OCI-LY1 (cell line): Measurements from ENCODE around the gene BCAR3.

Experiments
- H2AFZ ChIP-seq: fragments of 200-600 bp; sonication (generic), shearing (Covaris generic); 2 replicates; pipeline ENCODE4 v1.6.0; 2014; ENCODE audit warnings: antibody characterized with exemption, mild to moderate bottlenecking, low read length
- H3F3A ChIP-seq: fragments of 200-600 bp; sonication (generic), shearing (Covaris generic); 2 replicates; pipeline ENCODE4 v1.6.0; 2014; ENCODE audit warnings: mild to moderate bottlenecking, antibody characterized with exemption, low read length, moderate library complexity; ENCODE audit not compliant: insufficient read depth
- H3K27ac ChIP-seq: fragments of 200-600 bp; sonication (generic); 2 replicates; pipeline ENCODE4 v1.5.1; 2014; ENCODE audit warnings: low read length, mixed run types, mild to moderate bottlenecking, low read depth; ENCODE audit not compliant: poor library complexity, severe bottlenecking
- H3K27me3 ChIP-seq: fragments of 200-600 bp; sonication (generic); 2 replicates; pipeline ENCODE4 v1.6.0; 2014; ENCODE audit warnings: antibody characterized with exemption, mild to moderate bottlenecking, low read length, moderate library complexity; ENCODE audit not compliant: insufficient read depth
- H3K36me3 ChIP-seq: fragments of 200-600 bp; sonication (generic); 2 replicates; pipeline ENCODE4 v1.6.1; 2014; ENCODE audit warnings: mild to moderate bottlenecking, antibody characterized with exemption, low read length, moderate library complexity, mixed read lengths; ENCODE audit not compliant: insufficient read depth
- H3K4me1 ChIP-seq: fragments of 200-600 bp; sonication (generic); 2 replicates; pipeline ENCODE4 v1.5.1; 2014; ENCODE audit warnings: mild to moderate bottlenecking, low read length, moderate library complexity; ENCODE audit not compliant: insufficient read depth, severe bottlenecking
- H3K4me2 ChIP-seq: fragments of 200-600 bp; sonication (generic), shearing (Covaris generic); 2 replicates; pipeline ENCODE4 v1.6.1; 2014; ENCODE audit warnings: low read length
- H3K4me3 ChIP-seq: fragments of 200-600 bp; sonication (generic); 2 replicates; pipeline ENCODE4 v1.5.1; 2014; ENCODE audit warnings: low read length, low read depth, mild to moderate bottlenecking, mixed read lengths; ENCODE audit not compliant: poor library complexity, severe bottlenecking
- H3K79me2 ChIP-seq: fragments of 200-600 bp; shearing (Covaris generic); 2 replicates; pipeline ENCODE4 v1.6.1; 2016; ENCODE audit warnings: mixed run types, low read length, mixed read lengths; ENCODE audit not compliant: insufficient read depth
- H3K9ac ChIP-seq: fragments of 200-600 bp; sonication (generic), shearing (Covaris generic); 2 replicates; pipeline ENCODE4 v1.6.1; 2014; ENCODE audit warnings: mild to moderate bottlenecking, low read length, mixed read lengths
- H3K9me2 ChIP-seq: fragments of 200-600 bp; sonication (generic), shearing (Covaris generic); 2 replicates; pipeline ENCODE4 v1.6.1; 2014; ENCODE audit warnings: low read depth, mild to moderate bottlenecking, low read length, mixed read lengths
- H3K9me3 ChIP-seq: fragments of 200-600 bp; shearing (Covaris generic); 2 replicates; pipeline ENCODE4 v1.6.1; 2014; ENCODE audit warnings: low read length, mixed read lengths
- H4K20me1 ChIP-seq: fragments of 200-600 bp; sonication (generic), shearing (Covaris generic); 2 replicates; pipeline ENCODE4 v1.6.0; 2016; ENCODE audit warnings: mild to moderate bottlenecking, low read length; ENCODE audit not compliant: insufficient read depth
- CTCF ChIP-seq: fragments of 200-600 bp; sonication (generic), shearing (Covaris generic); IDR thresholded peaks from 2 replicates; pipeline ENCODE4 v1.5.1; 2017; ENCODE audit warnings: mild to moderate bottlenecking, antibody characterized with exemption, low read length, moderate library complexity, mixed read lengths
- EZH2 ChIP-seq: fragments of 200-600 bp; sonication (generic), shearing (Covaris generic); IDR thresholded peaks from 2 replicates; pipeline ENCODE4 v1.8.0; 2017; ENCODE audit warnings: borderline replicate concordance, mixed run types, mild to moderate bottlenecking, antibody characterized with exemption, low read length, moderate library complexity, mixed read lengths

BCAR3 gene

DNA sequence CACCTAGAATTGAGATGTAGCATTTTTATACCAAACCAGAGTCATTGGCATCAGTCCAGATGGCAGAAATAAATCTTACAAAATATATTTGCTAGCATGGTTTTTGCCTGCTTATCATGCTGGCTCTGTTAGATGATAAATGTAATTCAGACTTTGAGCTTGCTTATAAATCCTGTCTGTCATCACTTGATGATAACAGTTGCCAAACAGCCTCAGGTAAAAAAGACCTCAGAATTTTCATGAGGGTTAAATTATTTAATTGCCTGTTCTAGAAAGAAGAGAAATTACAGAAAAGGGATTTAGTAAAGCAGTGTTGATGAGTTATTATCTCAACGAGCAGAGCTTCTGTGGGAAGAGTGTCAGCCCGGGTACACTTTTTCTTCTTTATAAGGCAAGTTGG lies 150.4 kb downstream of the BCAR3 start:
- no peak overlapping the region for H2AFZ ChIP-seq
- H3K4me3 ChIP-seq = no peak overlapping the region
- no peaks in the 10 kb centered on the region for H3K4me1 ChIP-seq
- no peak overlapping the region for H3K4me2 ChIP-seq
- no peaks in the 10 kb centered on the region for H3K9me3 ChIP-seq
- no peak overlapping the region for H3K27ac ChIP-seq
- no peak overlapping the region for H3K9ac ChIP-seq
- H3K27me3 ChIP-seq = no peaks in the 10 kb centered on the region
- no peaks in the 10 kb centered on the region for H4K20me1 ChIP-seq
- H3K79me2 ChIP-seq = no peaks in the 10 kb centered on the region
- H3K9me2 ChIP-seq = no peaks in the 10 kb centered on the region
- TF ChIP-seq EZH2 (no peak), CTCF (no peak)
- H3F3A ChIP-seq = no peaks in the 10 kb centered on the region
- H3K36me3 ChIP-seq = no peaks in the 10 kb centered on the region

- H2AFZ ChIP-seq = no peak overlapping the region
- H3K4me1 ChIP-seq = no peaks in the 10 kb centered on the region
- H3K27ac ChIP-seq = no peak overlapping the region
- H3K9me2 ChIP-seq = no peaks in the 10 kb centered on the region
- H3K36me3 ChIP-seq = no peaks in the 10 kb centered on the region
- no peak overlapping the region for H3K4me3 ChIP-seq
- H3F3A ChIP-seq = no peaks in the 10 kb centered on the region
- no peaks in the 10 kb centered on the region for H3K27me3 ChIP-seq
- H3K9ac ChIP-seq = no peak overlapping the region
- H3K79me2 ChIP-seq = no peaks in the 10 kb centered on the region
- no peak overlapping the region for H3K4me2 ChIP-seq
- H4K20me1 ChIP-seq = no peaks in the 10 kb centered on the region
- TF ChIP-seq EZH2 (no peak), CTCF (no peak)
- H3K9me3 ChIP-seq = no peaks in the 10 kb centered on the region
Observed at GRCh38 chr1:93528412-93528811, 153.2 kb downstream of the BCAR3 start.

GRCh38 chr1:93526431-93526830 lies 155.2 kb downstream of the BCAR3 start:
- Histone ChIP-seq H3K79me2 (no peaks in the 10 kb centered on the region), H3K4me2 (no peak overlapping the region), H2AFZ (no peak overlapping the region), H3K9me3 (no peaks in the 10 kb centered on the region), H3K4me1 (no peaks in the 10 kb centered on the region), H3K9ac (no peak overlapping the region), H3K27me3 (no peaks in the 10 kb centered on the region), H4K20me1 (no peaks in the 10 kb centered on the region), H3K4me3 (no peak overlapping the region), H3K27ac (no peak overlapping the region), H3K36me3 (no peaks in the 10 kb centered on the region), H3F3A (no peaks in the 10 kb centered on the region), H3K9me2 (no peaks in the 10 kb centered on the region)
- no peak for TF ChIP-seq CTCF
- TF ChIP-seq EZH2 = no peak
